SH-SY5Y (cell line): ENCODE results near the gene SEC22A.

Experiments
- GATA2 ChIP-seq: IDR thresholded peaks from 2 replicates; pipeline ENCODE4 v1.6.1; 2011; ENCODE audit warnings: mild to moderate bottlenecking, low read depth, low read length
- GATA3 ChIP-seq: IDR thresholded peaks from 2 replicates; pipeline ENCODE4 v1.6.1; 2011; ENCODE audit warnings: low read depth, mild to moderate bottlenecking, low read length, moderate library complexity

DNA sequence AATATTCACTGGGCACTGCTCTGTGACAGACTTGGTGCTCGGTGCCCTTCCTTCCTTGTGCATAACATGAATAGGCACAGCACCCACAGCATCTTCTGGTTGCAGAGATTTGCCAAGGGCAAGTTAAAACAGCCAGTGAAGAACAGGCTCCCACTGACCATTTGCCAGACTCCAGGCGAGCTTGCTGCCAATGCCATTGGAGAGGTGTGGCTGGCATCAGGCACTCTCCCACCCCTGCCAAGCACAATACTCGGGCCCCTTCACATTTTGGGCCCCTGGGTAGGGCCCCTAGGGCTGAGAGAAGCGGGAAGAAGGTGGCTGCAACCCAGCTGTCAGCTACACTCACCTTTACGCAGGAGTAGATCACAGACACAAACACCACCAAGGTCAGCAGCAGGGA is 112.1 kb downstream of the SEC22A start:
- TF ChIP-seq GATA3 (no peak), GATA2 (no peak)
